ENCODE results near the gene TCF4. TPM values are rescaled to one million over a fixed set of nuclear protein-coding genes. Genes with fewer than 3 reads are reported as not detected.

TCF4 gene
- total RNA-seq, 1 experiment from 2014 or later, result 2.3 TPM

- no peaks in the 10 kb centered on the region for H3K9me3 ChIP-seq (ENCODE audit: control insufficient read depth, insufficient read depth, low read depth, low read length)
- no peaks in the 10 kb centered on the region for H3K27me3 ChIP-seq (ENCODE audit: control insufficient read depth, insufficient read depth, low read length)
- H3K27ac ChIP-seq (ENCODE audit: low read length), result no peak overlapping the region
- H3K4me3 ChIP-seq (ENCODE audit: low read depth in 2 of 2, low read length in 2 of 2), result no peak overlapping the region
- BruUV-seq (replicated peaks), result no TSS peak
- TF ChIP-seq SIN3A (IDR thresholded peaks at IDR 0.05; ENCODE audit: borderline replicate concordance, insufficient read depth, low read depth, low read length) (no peak), REST (IDR thresholded peaks at IDR 0.05; ENCODE audit: insufficient read depth in 1 of 2, low read depth in 2 of 2, low read length in 1 of 2) (no peak), POLR2AphosphoS5 (IDR thresholded peaks at IDR 0.05; ENCODE audit: low read depth, low read length) (no peak), TCF7L2 (IDR thresholded peaks at IDR 0.05; ENCODE audit: low read depth, low read length) (no peak)
- TF ChIP-seq, protein P1, sequence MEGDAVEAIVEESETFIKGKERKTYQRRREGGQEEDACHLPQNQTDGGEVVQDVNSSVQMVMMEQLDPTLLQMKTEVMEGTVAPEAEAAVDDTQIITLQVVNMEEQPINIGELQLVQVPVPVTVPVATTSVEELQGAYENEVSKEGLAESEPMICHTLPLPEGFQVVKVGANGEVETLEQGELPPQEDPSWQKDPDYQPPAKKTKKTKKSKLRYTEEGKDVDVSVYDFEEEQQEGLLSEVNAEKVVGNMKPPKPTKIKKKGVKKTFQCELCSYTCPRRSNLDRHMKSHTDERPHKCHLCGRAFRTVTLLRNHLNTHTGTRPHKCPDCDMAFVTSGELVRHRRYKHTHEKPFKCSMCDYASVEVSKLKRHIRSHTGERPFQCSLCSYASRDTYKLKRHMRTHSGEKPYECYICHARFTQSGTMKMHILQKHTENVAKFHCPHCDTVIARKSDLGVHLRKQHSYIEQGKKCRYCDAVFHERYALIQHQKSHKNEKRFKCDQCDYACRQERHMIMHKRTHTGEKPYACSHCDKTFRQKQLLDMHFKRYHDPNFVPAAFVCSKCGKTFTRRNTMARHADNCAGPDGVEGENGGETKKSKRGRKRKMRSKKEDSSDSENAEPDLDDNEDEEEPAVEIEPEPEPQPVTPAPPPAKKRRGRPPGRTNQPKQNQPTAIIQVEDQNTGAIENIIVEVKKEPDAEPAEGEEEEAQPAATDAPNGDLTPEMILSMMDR (IDR thresholded peaks at IDR 0.05), result no peak
- ChIA-PET POLR2A (no interaction called here), CTCF (no interaction called here)
- intact Hi-C loops (cut with micrococcal nuclease; ENCODE audit: unreplicated experiment) (no loop called here), in situ Hi-C loops (cut with HindIII; ENCODE audit: low pct_unique_long_range_greater_than_20kb, low sequenced_read_pairs) (no loop called here)
- H3K36me3 ChIP-seq (ENCODE audit: control insufficient read depth, insufficient read depth, low read length), result no peaks in the 10 kb centered on the region
- no peak for DNase-seq (ENCODE audit: low read depth, low spot score)
- no peaks in the 10 kb centered on the region for H3K4me1 ChIP-seq (ENCODE audit: control insufficient read depth, insufficient read depth, low read length)
- ATAC-seq, result no peak
These were observed 37.9 kb upstream of the TCF4 start for GRCh38 chr18:55625901-55626300.

DNA sequence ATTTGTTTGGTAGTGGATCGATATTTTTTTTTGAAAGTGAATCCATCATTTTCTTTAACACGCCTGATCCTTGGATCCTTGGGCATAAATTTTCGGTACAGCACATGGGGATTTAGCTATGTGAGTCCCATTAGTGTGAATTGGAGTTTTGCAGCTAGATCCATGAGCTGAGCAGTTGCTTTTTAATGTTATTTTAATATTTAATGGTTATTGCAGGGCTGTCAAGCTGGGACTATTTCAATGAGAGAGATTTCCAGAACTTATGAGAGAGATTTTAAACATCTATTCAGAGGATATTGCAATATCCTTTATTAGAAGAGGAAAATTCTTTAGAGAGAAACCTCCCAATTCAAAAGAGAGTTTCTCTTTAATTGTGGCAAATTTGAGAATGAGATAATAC is 35.6 kb upstream of the TCF4 start:
- no peak for TF ChIP-seq REST (IDR thresholded peaks at IDR 0.05; ENCODE audit: insufficient read depth in 1 of 2, low read depth in 2 of 2, low read length in 1 of 2)
- no peak for TF ChIP-seq POLR2AphosphoS5 (IDR thresholded peaks at IDR 0.05; ENCODE audit: low read depth, low read length)
- TF ChIP-seq, protein P1 (IDR thresholded peaks at IDR 0.05), result no peak
- no peak for TF ChIP-seq SIN3A (IDR thresholded peaks at IDR 0.05; ENCODE audit: borderline replicate concordance, insufficient read depth, low read depth, low read length)
- no peak for TF ChIP-seq TCF7L2 (IDR thresholded peaks at IDR 0.05; ENCODE audit: low read depth, low read length)
- Histone ChIP-seq H3K36me3 (ENCODE audit: control insufficient read depth, insufficient read depth, low read length) (no peaks in the 10 kb centered on the region), H3K27ac (ENCODE audit: low read length) (no peak overlapping the region), H3K9me3 (ENCODE audit: control insufficient read depth, insufficient read depth, low read depth, low read length) (no peaks in the 10 kb centered on the region), H3K4me1 (ENCODE audit: control insufficient read depth, insufficient read depth, low read length) (no peaks in the 10 kb centered on the region), H3K4me3 (ENCODE audit: low read depth in 2 of 2, low read length in 2 of 2) (no peak overlapping the region), H3K27me3 (ENCODE audit: control insufficient read depth, insufficient read depth, low read length) (no peaks in the 10 kb centered on the region)
- no TSS peak for BruUV-seq (replicated peaks)
- in situ Hi-C loops (cut with HindIII; ENCODE audit: low pct_unique_long_range_greater_than_20kb, low sequenced_read_pairs), result no loop called here
- intact Hi-C loops (cut with micrococcal nuclease; ENCODE audit: unreplicated experiment), result no loop called here
- no peak for ATAC-seq
- CTCF ChIA-PET, result no interaction called here
- no peak for DNase-seq (ENCODE audit: low read depth, low spot score)
- POLR2A ChIA-PET, result no interaction called here

Measured in Panc1 (cell line).